Astrocyte of the cerebellum (primary cell): ENCODE data around the gene PEMT.

Source experiments
- DNase-seq: peaks from one replicate; pipeline ENCODE4 v3.0.0-alpha.2; 2011; ENCODE audit warnings: low read depth
- H3K4me3 ChIP-seq: 2 replicates; pipeline ENCODE4 v1.5.1; 2011; ENCODE audit warnings: mild to moderate bottlenecking, low read depth, low read length, moderate library complexity
- CTCF ChIP-seq: IDR thresholded peaks from 2 replicates; pipeline ENCODE4 v1.5.1; 2012; ENCODE audit warnings: low read length, low read depth, moderate library complexity, mild to moderate bottlenecking; ENCODE audit errors: missing control alignments
- in situ Hi-C: cut with HindIII; loops from 2 replicates; pipeline ENCODE4 v1.10.0; 2017; ENCODE audit warnings: low sequenced_read_pairs

PEMT gene

GRCh38 chr17:17523001-17523730 lies 68.3 kb downstream of the PEMT start:
- TF ChIP-seq CTCF, result peak; percentile 13
- in situ Hi-C loops, result no loop called here
- no peak overlapping the region for H3K4me3 ChIP-seq
- DNase-seq, result peak; percentile 63

- no peak for TF ChIP-seq CTCF
Observed at GRCh38 chr17:17520599-17521232, 70.8 kb downstream of the PEMT start.

GRCh38 chr17:17519886-17520285 lies 71.6 kb downstream of the PEMT start:
- in situ Hi-C loops, result no loop called here
- no peak for TF ChIP-seq CTCF
- no peak overlapping the region for H3K4me3 ChIP-seq
- DNase-seq, result no peak

More at GRCh38 chr17:17520599-17521232, 70.8 kb downstream of the PEMT start:
- H3K4me3 ChIP-seq, result no peak overlapping the region
- DNase-seq, result no peak
- in situ Hi-C loops, result no loop called here

GRCh38 chr17:17518951-17519350 lies 72.6 kb downstream of the PEMT start:
- TF ChIP-seq CTCF, result no peak
- in situ Hi-C loops, result no loop called here
- DNase-seq, result no peak
- H3K4me3 ChIP-seq, result no peak overlapping the region

GRCh38 chr17:17518014-17518413 lies 73.5 kb downstream of the PEMT start:
- in situ Hi-C loops, result no loop called here
- no peak for TF ChIP-seq CTCF
- DNase-seq, result no peak
- no peak overlapping the region for H3K4me3 ChIP-seq

- H3K4me3 ChIP-seq, result no peak overlapping the region
- no peak for TF ChIP-seq CTCF
- DNase-seq, result no peak
- in situ Hi-C loops, result no loop called here
Observed at GRCh38 chr17:17516941-17517720, 74.4 kb downstream of the PEMT start.
